GM10248 (cell line): ENCODE measurements around the gene FOXJ2.
"Not testable (repeated sequence)": the region's sequence is repeated elsewhere in the genome, so short reads cannot be mapped to it uniquely, and the experiment has no call there.

Experiments
- CTCF ChIA-PET: fragments of 300-600 bp; sonication (Branson Sonifier 250); formaldehyde crosslinking; extraction: SDS; loops from one replicate; lab custom pipeline; 2021; ENCODE audit warnings: antibody characterized with exemption; lab: Yijun Ruan, JAX
- POLR2A ChIA-PET: fragments of 350-650 bp; sonication (Branson Sonifier 250); formaldehyde crosslinking; extraction: SDS; loops from one replicate; lab custom pipeline; 2020; ENCODE audit warnings: antibody characterized with exemption; lab: Yijun Ruan, JAX
- DNase-seq: peaks from one replicate; pipeline ENCODE4 v3.0.0; 2012; ENCODE audit errors: extremely low spot score
- TF ChIP-seq, protein P1 (sequence below): IDR thresholded peaks from 2 replicates; pipeline ENCODE4 v1.5.1; 2012; ENCODE audit warnings: mild to moderate bottlenecking, low read depth; ENCODE audit errors: extremely low read depth, missing control alignments, control extremely low read depth

FOXJ2 gene

GRCh38 chr12:8018666-8019581, 13.6 kb upstream of the FOXJ2 start:
- no peak for DNase-seq
- TF ChIP-seq, protein P1, sequence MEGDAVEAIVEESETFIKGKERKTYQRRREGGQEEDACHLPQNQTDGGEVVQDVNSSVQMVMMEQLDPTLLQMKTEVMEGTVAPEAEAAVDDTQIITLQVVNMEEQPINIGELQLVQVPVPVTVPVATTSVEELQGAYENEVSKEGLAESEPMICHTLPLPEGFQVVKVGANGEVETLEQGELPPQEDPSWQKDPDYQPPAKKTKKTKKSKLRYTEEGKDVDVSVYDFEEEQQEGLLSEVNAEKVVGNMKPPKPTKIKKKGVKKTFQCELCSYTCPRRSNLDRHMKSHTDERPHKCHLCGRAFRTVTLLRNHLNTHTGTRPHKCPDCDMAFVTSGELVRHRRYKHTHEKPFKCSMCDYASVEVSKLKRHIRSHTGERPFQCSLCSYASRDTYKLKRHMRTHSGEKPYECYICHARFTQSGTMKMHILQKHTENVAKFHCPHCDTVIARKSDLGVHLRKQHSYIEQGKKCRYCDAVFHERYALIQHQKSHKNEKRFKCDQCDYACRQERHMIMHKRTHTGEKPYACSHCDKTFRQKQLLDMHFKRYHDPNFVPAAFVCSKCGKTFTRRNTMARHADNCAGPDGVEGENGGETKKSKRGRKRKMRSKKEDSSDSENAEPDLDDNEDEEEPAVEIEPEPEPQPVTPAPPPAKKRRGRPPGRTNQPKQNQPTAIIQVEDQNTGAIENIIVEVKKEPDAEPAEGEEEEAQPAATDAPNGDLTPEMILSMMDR, result no peak
- CTCF ChIA-PET, result no interaction called here
- POLR2A ChIA-PET, result no interaction called here

DNA sequence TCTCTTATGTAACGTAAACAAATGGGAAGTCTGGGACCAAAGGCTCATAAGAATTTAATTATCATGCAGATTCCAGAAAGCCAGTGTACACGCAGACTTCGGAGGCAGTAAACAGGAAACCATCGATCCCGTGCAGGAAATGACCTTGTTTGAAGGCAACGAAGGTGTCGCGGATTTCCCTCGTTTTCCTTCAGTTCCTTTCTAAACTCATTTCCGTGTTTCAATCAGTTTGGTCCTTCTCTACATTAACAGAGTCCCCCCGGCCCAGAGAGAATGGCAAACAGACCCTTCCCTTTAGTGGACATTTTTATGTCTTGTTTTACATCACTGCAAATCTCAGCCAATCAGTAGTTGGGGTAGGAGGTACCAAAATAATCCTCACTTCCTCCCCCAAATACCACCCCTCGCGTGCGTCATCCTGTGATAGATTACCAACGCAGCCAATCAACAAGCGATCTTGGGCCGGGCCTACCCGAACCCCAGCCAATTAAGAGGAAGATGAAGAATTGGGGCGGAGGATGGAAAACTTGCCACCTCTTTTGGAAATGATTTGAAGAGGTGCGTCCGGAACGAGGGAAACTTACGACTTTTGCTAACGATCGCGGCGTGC, 6.1 kb upstream of the FOXJ2 start:
- DNase-seq, result peak; percentile 96
- POLR2A ChIA-PET, result interaction anchor here (0.6 to 1.2 kb wide), 2 partner anchors 108 to 1063 kb away, joined by 3 read pairs; no protein-coding TSS in a partner anchor
- TF ChIP-seq, protein P1, result no peak
- CTCF ChIA-PET, result interaction anchor here (1.5 to 2.2 kb wide), 2 partner anchors 11 to 19 kb away, joined by 4 to 11 read pairs; no protein-coding TSS in a partner anchor

- DNase-seq, result no peak
- ChIA-PET POLR2A (interaction anchor here (1.2 kb wide), 1 partner anchor 109 kb away, joined by 3 read pairs; no protein-coding TSS in a partner anchor), CTCF (interaction anchor here (1.2 to 2.2 kb wide), 3 partner anchors 9 to 94 kb away, joined by 3 to 11 read pairs (median 4); no protein-coding TSS in a partner anchor)
- TF ChIP-seq, protein P1, result no peak
These were observed 4.7 kb upstream of the FOXJ2 start for GRCh38 chr12:8027856-8028255.

- no peak for DNase-seq
- ChIA-PET CTCF (interaction anchor here (1.2 to 2.2 kb wide), 3 partner anchors 9 to 95 kb away, joined by 3 to 11 read pairs (median 4); no protein-coding TSS in a partner anchor), POLR2A (no interaction called here)
- TF ChIP-seq, protein P1, result no peak
These were observed 4.2 kb upstream of the FOXJ2 start for GRCh38 chr12:8028267-8028666.

GRCh38 chr12:8030189-8030588, 2.3 kb upstream of the FOXJ2 start:
- CTCF ChIA-PET, result interaction anchor here (8.9 kb wide), 1 partner anchor 14 kb away, joined by 77 read pairs; no protein-coding TSS in a partner anchor

DNA sequence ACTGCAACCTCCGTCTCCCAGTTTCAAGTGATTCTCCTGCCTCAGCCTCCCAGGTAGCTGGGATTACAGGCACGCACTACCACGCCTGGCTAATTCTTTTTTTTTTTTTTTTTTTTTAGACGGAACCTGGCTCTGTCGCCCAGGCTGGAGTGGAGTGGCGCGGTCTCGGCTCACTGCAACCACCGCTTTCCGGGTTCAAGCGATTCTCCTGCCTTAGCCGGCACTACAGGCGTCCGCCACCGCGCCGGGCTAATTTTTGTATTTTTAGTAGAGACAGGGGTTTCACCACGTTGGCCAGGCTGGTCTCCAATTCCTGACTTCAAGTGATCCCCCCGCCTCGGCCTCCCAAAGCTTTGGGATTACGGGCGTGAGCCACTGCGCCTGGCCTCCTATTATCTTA, 1.5 kb upstream of the FOXJ2 start:
- CTCF ChIA-PET, result interaction anchor here (2.1 to 8.9 kb wide), 2 partner anchors 13 to 98 kb away, joined by 7 to 77 read pairs; no protein-coding TSS in a partner anchor
- POLR2A ChIA-PET, DNase-seq: not testable (repeated sequence)

More at GRCh38 chr12:8030189-8030588, 2.3 kb upstream of the FOXJ2 start:
- TF ChIP-seq, protein P1, result no peak
- no peak for DNase-seq
- POLR2A ChIA-PET, result no interaction called here
